UCSD-AML1 (cell line): ENCODE data around the gene MPI.

ENCODE experiments used
- DNase-seq: peaks from one replicate; lab custom pipeline; 2025; ENCODE audit not compliant: unreplicated experiment; lab: John Stamatoyannopoulos, UW

The MPI gene, protein sequence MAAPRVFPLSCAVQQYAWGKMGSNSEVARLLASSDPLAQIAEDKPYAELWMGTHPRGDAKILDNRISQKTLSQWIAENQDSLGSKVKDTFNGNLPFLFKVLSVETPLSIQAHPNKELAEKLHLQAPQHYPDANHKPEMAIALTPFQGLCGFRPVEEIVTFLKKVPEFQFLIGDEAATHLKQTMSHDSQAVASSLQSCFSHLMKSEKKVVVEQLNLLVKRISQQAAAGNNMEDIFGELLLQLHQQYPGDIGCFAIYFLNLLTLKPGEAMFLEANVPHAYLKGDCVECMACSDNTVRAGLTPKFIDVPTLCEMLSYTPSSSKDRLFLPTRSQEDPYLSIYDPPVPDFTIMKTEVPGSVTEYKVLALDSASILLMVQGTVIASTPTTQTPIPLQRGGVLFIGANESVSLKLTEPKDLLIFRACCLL

DNA sequence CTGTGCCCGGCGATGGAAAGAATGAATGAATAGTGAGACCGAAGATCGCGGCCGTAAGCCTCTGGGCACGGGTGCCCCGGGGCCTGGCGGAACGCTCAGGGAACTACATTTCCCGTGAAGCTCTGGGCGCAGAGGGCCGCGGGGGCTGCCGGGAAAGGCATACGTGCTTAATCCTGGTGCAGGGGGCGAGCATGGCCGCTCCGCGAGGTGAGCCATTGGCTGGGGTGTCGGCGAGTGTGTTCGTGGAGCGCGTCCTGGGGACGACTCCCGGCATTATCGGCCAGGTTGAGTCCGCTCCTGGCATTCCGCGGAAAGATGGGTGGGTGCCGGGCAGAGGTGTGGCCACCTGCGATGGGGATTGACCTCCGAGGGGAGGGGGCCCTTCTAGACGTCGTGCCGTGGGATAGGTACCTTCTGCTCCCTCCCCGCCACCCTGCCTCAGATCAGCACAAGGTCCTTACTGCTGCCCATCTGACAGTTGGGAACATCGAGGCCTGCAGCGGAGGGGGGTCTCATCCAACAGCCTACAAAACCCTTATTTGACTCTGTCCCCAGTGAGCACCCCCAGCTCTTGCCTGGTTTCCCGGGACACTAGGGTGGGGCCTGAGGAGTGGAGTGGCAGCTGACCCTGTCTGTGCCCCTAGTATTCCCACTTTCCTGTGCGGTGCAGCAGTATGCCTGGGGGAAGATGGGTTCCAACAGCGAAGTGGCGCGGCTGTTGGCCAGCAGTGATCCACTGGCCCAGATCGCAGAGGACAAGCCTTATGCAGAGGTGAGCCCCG, at the start of gene MPI:
TSS of gene MPI (plus strand) at position 160 of the 782 bp plus-strand sequence. CDS start at position 192, 32 bp downstream.
- DNase-seq = peak; percentile 85

DNA sequence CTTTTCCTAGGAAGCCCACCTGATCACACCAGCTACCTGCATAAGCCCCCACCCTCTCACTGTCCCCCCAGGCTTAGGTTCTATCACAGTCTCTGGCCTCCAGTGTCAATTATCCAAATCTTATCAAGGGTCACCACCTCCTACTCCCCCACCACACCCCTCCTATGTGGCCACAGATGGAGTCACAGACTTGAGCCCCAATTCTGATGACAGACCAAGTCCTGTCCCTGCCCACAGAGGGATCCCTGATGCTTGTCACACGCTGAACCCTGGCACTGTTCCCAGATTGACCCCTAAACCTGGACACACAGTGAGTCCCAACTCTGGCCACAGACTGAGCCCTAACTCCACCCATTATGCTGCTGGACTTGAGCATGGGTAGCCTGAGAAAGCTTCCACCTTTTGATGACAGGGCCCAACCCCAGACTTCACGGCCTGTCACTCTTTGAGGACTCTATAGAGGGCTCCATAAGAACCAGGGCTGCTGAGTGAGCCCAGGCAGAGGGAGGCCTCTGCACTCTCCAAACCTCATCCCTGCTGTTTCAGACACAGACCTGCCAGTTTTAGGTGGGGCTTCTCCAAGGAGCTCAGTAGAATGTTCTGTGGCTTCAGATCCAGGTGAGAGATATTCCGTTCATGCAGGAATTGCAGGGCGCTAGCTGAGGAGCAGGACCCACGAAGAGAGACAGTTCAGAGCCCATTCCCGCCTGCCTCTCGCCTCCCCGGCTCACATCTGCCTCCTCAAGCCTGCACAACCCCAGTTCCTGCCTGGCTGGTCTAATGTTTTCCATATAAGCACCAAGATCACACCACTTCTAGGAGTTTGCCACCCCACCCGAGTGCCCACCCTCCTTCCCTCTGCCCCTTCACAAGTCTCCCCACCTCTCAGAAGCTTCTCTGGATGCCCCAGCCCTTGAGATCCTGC, 48.7 kb upstream of the MPI start:
- no peak for DNase-seq

DNA sequence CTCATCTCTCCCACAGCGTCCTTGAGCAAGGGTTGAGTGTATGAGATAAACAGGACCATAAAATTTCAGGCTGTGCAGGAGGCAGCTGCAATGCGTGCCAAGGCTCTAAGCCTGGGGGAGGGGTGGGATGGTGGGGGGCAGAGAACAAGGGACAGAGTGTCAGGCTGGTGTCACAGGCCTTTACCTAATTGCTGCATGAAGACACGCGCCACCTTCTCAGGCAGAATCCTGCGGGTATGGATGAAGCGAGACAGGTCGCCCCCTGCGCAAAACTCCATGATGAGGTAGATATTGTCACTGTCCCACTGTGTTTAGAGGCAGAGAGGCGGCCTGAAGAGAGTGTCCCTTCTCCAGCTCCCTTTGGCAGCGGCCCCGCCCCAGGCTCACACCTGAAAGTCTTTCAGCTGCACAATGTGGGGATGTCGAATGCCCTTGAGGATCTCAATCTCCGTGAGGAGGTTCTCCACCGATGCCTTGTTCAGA, 47.9 kb upstream of the MPI start:
- DNase-seq = no peak

DNA sequence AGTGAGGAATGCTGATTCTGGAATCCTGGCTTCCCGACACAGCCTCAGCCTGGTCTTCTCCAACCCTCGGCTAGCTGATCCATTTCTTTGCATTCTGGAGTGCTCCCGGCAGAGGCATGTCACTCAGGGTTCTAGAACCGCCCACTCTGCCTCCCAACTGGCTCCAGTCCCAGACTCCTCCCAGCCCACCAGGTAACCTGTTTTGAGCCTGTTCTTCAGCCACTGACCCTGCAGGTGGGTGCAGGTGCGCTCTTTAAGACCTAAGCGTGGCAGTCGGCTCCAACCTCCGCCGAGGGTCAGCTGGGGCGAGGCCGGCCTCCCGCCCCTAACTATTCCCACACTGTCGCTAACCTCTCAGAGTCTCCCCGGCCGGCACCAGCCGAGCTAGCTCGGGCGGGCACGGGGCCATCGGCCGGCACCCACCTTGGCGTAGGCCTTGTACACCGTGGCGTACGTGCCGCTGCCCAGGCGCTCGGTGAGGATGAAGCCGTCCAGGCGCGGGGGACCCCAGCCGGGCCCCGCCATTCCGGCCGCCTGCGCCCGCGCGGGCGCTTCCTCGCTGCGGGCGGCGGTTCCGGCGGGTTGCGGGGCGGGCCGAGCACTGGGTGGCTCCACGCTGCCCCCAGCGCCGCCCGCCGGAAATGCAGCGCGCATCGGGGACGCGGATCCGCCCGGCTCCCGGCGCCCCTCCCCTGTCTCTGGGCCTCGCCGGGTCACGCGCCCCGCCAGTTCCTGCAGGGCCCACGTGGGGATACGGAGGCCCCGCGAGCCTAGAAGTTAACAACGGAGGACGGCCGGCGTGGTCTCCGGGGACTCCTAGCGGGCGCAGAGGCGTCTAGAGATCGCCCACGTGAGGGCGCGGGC, 47.0 kb upstream of the MPI start, which contains the start of gene ULK3:
TSS of gene ULK3 (minus strand) at position 576 of the 864 bp plus-strand sequence. CDS start at position 525, 51 bp downstream.
- DNase-seq = peak; percentile 95

DNA sequence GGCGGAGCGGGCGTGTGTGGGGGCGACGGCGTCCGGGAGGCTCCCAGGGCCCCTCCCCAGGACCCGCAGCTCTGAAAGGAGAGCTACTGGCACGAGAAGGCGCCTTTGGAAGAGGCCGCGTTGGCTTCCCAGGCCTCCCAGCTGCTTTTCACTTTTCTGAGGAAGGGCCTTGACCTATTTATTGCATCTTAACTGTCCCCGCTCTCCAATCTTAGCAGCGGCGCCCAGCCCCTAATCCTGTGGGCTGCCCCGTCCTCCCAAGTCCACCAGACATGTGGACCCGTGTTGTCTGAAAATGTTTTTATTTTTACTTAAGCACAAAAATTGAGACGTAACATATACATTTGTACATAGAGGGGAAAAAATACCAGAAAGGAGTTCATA, 46.4 kb upstream of the MPI start:
- no peak for DNase-seq

DNA sequence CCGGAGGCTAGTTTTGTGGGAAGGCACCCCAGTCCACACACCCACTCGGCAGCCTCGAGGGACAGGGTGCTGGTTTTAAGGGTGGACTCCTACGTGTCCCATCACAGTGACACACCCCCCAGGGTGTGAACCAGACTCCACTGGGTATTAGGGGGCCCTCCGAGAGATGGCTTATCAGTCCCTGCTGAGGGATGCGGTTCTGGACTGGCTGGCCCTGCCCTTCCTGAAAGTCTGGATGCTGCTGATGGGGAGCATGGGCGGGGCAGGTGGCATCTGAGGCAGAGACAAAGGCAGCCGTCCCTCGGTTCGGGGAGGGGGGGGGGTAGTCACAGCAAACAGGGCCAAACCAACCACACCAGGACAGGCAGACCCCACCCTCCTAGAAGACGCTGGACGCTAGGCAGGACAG, 45.9 kb upstream of the MPI start:
- DNase-seq = no peak

DNA sequence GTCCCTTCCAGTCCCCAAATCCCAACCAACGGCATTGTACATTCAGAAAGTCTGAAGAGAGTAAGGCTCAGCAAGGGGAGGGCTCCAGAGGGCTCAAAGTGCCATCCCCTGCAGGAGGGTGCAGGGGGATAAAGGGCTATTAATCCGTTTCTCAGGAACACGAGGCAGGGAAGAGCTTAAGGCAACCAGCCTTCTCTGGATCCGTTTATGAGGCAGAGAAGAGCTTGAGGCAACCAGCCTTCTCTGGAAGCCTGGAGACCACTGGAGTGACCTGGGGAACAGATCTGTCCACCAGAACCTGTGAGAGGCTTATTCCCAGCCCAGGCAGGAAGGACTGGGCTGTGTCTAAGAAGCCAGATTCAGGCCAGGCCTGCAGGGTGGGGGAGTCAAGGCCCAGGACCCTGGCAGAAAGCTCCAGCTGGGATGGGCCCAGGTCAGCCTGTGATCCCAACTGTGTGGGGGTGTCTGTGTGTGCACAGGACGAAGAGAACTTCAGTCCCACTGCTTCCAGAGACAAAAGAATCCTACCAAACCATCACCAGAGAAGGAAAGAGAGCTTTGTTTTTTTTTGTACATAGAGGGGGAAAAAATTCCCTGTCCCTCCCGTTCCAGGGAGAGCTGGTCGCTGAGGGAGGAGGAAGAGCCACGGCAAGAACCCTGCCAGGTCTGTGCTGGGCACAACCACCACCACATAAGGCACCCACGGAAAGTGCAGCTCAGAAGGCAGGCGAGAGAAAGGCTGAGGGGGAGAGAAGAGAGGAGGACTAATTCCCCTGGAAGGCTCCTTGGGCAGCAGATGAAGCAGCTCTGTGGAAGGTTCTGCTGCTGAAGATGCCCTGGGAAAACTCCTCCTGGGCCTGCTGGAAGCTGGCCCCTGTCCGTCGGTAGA, 45.3 kb upstream of the MPI start:
- DNase-seq = no peak

DNA sequence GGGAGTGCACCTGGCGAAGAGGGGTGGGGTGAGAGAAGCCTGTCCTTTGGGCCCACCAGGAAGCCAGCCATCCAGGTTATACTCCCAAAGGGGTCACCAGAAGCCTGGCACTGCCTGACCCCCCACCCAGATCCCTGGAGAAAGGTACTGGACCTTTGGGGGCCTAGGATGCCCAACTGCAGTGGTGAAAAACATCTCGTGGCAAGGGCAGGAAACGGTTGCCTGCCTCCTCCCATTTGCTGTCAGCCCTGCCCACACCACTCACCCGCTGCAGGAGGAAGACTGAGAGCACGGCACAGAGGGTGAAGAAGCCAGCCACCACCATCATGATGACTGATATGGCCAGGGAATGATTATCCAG, 44.7 kb upstream of the MPI start:
- peak; percentile 56 for DNase-seq

DNA sequence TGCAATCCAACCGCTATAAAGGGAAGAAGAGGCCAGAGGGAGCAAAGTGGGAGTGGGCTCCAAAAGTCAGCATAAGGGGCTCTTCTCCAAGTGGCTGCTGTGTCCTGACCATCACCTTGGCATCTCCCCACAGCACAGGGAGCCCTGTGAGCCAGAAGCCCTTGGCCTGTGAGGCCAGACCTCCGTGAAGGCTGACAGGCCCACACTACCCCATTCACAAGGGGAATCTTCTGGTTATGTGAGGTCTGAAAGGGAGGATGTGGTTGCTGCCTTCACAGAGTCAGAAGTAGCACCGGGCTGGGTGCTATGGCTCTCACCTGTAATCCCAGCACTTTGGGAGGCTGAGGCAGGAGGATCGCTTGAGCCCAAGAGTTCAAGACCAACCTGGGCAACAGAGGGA, 44.3 kb upstream of the MPI start:
- DNase-seq = no peak

DNA sequence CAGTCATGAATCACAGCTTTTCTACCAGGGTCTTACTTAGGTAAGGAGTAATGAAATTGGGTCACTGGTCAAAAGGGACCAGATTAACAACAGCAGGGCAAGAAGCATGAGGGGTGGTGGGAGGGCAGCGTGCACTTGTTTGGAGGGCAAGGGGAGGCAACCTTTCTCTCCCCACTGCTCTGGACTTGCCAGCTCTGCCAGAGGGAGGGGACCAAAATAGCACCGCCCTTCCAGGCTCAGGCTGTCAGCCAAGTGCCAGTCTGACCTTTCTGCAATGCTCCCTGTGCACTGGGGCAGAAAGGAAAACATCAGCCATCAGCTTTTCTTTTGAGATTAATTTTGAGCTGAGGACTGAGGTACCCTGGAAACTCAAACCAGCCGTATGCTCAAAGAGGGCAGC, 42.4 kb upstream of the MPI start:
- no peak for DNase-seq

DNA sequence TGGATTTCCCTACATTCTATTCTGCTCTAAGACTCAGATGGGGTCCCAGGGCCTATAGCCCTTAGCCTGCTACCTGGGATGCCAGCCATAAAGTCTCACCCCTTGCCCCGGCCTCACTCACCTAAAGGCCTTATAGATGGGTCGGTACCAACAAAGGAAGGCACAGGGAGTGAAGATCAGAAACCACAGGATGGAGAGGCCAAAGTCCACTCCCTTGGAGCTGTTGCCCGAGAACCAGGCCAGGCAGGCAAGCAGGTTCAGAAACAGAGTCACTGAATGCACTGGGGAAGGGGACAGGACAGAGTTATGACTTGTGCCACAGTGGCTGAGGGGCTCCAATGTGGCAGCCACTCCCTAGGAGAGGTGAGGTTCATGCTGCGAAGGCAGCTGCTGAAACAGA, 39.4 kb upstream of the MPI start:
- DNase-seq = no peak

DNA sequence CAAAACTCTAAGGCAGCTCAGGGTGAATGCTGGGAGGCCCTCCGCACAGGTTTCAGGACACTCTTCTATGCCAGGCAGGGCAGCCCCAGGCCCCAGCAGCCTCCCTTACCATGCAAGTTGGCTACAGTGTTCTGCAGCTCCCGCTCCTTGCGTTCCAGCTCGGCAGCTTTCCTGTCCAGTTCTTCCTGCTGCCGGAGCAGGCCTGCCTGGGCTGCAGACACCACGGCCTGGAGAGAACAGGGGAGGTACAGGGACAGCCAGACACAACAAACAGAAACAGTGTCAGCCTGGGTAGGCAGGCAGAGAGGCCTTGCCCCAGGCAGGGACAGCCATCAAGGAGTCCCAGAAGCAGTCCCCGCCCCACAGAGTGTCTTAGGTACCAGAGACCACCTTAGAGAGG, 37.9 kb upstream of the MPI start:
- DNase-seq = no peak

DNA sequence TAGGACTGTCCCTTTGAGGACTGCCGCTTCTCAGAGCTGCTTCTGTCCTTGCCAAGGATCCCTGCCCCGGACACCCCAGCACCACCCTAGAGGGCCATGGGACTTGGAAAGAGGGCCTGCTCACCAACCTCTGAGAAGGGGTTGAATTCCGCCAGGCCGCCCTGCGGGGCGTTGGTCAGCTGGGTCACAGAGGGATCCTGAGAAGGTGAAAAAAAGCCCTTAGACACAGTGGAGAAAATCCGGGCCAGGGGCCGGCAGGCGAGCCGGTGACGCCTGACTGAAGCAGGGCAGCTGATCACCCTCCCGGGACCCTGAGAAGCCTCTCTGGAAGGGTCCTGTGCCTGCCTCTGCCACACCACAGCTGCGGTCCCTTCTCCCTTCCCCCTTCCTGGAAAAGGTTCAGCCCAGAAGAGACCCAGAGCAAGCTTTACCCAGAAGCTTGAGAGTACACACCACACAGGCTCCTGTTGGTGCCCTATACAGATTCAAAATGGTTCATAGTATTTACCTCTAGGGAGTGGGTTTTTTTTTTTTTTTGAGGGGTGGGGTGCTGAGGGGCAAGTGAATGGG, 35.3 kb upstream of the MPI start:
- no peak for DNase-seq

DNA sequence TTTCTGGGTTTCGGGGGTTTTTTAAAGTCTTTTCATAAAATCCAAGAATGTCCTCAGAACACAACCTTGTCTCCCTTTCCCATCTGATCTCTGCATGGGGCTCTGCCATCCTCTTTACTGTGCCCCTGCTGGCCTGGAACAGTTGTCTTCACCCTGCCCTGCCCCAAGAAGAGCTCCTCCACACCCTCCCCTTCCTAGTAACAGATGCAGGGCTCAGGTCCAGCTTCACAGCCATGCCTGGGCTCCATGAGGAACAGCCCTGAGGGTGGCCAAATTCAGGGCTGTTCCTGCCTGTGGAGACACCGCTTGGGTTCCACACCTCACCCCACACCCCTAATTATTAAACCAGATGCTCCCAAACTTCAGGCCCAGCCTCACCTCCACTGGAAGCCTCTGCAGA, 34.0 kb upstream of the MPI start:
- DNase-seq = no peak

DNA sequence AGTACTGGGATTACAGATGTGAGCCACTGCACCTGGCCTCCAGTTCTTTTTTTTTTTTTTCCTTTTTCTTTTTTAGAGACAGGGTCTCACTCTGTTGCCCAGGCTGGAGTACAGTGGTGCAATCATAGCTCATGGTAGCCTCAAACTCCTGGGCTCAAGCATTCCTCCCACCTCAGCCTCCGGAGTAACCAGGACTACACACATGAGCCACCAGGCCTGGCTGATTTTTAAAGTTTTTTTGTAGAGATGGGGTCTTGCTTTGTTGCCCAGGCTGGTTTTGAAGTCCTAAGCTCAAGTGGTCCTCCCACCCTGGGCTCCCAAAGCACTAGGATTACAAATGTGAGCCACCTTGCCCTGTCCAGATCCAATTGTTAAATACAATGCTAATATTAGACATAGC, 33.3 kb upstream of the MPI start:
- no peak for DNase-seq

DNA sequence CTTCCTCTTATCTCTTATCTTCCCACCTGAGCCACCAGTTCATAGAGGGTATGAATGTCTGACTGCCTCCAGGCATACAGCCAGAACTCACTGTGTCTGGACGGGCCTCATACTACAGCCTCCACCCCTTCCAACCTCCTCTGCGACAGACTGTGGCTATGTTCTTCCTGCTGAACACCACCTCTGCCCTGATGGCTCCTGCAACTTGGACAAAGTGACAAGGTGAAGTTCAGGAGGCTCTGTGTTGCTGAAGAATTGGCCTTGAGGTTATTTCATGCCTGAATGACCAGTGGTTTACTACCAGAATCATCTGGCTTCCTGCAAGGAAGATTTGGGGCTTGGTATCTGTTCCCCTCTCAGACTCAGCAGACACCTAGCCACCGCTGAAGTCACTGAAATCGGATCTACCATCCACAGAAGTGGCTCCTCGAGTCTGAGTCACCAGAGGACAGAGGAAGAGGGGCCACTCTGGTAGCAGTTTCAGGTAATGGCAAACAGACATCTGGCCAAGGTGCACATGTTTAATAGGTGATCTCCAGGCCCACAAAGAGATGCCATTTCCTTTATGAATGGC, 32.7 kb upstream of the MPI start:
- no peak for DNase-seq

DNA sequence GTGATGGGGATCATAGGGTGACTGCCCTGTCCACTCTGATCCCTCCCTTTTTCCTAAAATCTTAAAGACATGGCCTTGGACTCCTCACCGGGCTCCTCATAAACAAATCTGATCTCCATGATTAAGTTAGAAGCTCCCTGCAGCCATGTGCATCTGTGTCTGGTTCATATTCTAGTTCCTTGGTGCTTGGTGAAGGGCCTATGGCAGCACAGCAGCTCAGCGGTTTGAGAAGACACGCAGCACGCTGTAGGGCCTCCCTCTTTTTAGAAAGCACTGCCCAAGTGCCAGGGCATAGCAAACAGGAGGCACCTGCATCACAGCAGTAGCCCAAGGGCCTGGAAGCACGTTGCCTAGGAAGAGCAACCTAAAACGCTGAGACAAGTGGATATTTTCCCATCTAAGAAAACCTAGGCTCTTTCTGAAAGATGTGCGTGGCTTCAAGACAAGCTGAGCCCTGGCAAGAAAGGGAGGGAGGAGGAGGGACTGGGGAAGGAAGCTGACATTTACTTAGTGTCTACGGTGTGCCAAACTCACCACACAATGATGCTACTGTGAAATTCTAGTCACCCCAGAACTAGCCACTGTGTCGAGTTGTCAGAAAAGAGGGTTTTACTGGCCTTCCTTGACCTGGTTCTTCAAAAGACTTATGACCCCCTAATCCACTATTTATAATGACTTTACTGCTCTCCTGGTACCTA, 32.0 kb upstream of the MPI start:
- no peak for DNase-seq

DNA sequence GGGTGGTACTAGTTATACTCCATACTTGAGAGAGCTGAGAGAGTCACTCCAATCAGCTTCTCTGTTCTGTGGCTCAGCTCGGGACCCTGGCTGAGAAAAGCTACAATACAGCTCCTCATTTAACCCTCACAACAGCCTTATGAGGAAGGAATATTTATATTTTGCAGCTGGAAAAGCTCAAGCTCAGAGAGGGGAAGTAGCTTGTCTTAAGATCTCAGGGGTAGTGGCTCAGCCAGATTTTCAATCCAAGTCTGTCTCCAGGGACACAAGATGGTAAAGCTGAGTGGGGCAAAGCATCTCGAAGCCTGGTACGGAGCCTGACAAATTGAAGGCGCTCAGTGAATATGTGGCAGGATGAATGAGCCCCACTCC, 31.5 kb upstream of the MPI start:
- no peak for DNase-seq
